Measurements from ENCODE around the gene PLIN5. TPM values are rescaled to one million over a fixed set of nuclear protein-coding genes. Genes with fewer than 3 reads are reported as not detected.

The PLIN5 gene
- total RNA-seq, 2 donors from 2014 or later = 3.7 to 3.9 TPM

DNA sequence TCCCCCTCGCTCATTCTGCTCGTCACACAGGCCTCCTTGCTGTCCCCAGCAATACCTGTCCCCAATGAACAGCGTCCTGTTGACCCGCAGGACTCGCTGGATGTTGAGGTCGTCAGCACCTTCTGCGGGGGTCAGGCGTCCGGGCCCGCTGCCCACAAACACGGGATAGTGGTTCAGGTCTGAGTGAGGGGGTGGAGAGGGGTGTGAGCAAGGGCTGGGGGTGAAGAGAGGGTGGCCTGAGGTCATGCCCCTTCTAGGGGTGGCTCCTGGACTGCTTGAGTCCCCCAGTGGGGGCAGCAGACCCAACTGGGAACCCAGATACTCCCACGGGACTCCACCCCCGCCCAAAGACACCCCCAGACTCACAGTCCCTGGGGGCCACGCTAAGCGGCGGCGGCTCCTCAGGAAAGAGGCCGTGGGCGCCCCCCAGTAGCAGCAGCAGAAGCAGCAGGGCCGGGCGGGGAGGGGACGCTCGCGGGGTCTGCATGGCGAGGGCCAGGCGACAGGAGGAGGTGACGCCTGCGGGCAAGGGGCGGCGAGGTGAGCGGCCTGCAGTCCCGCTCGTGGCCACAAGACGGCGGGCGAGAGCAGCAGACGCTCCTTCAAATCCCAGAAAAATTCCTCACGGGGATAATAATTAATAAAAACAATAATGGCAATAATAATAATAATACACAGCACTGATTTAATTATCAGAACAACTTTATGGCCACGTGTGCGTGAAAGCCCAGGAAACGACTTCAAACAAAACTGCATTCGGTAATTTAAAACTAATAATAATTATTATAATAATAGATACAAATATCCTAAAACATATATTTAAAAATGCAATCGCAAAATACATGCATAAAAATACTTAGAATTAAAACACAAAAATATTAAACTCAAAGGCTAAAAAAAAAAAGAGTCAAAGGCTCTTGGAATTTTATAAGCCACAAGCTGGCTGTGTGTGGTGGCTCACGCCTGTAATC lies 23.2 kb upstream of the PLIN5 start:
- no peak overlapping the region for H3K27ac Mint-ChIP-seq
- H3K36me3 Mint-ChIP-seq (ENCODE audit: low read depth) = peaks cover 23% of the 10 kb centered on the region
- Histone ChIP-seq H3K36me3 (ENCODE audit: control insufficient read depth, insufficient read depth, low read length) (no peaks in the 10 kb centered on the region), H3K9me3 (ENCODE audit: control insufficient read depth, low read length) (no peaks in the 10 kb centered on the region), H3K9ac (ENCODE audit: extremely low read depth, low read length, poor library complexity, severe bottlenecking) (no peak overlapping the region), H3K27me3 (ENCODE audit: control insufficient read depth, insufficient read depth, low read length, poor library complexity, severe bottlenecking) (no peaks in the 10 kb centered on the region), H3K4me3 (ENCODE audit: low read length) (no peak overlapping the region), H3K27ac (ENCODE audit: low read depth, low read length) (no peak overlapping the region), H3K4me1 (ENCODE audit: control insufficient read depth, insufficient read depth, low read length) (no peaks in the 10 kb centered on the region)
- peaks cover 2% of the 10 kb centered on the region for H3K27me3 Mint-ChIP-seq (ENCODE audit: insufficient read depth)
- H3K4me1 Mint-ChIP-seq = no peaks in the 10 kb centered on the region
- H3K4me3 Mint-ChIP-seq = no peak overlapping the region
- peak; percentile 90 for DNase-seq
- H3K9me3 Mint-ChIP-seq = no peaks in the 10 kb centered on the region
- TF ChIP-seq, protein P1, sequence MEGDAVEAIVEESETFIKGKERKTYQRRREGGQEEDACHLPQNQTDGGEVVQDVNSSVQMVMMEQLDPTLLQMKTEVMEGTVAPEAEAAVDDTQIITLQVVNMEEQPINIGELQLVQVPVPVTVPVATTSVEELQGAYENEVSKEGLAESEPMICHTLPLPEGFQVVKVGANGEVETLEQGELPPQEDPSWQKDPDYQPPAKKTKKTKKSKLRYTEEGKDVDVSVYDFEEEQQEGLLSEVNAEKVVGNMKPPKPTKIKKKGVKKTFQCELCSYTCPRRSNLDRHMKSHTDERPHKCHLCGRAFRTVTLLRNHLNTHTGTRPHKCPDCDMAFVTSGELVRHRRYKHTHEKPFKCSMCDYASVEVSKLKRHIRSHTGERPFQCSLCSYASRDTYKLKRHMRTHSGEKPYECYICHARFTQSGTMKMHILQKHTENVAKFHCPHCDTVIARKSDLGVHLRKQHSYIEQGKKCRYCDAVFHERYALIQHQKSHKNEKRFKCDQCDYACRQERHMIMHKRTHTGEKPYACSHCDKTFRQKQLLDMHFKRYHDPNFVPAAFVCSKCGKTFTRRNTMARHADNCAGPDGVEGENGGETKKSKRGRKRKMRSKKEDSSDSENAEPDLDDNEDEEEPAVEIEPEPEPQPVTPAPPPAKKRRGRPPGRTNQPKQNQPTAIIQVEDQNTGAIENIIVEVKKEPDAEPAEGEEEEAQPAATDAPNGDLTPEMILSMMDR (conservative IDR thresholded peaks at IDR 0.05) = peak; percentile 99
- WGBS, 2 experiments (ENCODE audit: insufficient coverage in 1 of 2, insufficient read length in 1 of 2) = 33 to 47% methylated on average over 11 to 34 of the region's 44 CpGs

DNA sequence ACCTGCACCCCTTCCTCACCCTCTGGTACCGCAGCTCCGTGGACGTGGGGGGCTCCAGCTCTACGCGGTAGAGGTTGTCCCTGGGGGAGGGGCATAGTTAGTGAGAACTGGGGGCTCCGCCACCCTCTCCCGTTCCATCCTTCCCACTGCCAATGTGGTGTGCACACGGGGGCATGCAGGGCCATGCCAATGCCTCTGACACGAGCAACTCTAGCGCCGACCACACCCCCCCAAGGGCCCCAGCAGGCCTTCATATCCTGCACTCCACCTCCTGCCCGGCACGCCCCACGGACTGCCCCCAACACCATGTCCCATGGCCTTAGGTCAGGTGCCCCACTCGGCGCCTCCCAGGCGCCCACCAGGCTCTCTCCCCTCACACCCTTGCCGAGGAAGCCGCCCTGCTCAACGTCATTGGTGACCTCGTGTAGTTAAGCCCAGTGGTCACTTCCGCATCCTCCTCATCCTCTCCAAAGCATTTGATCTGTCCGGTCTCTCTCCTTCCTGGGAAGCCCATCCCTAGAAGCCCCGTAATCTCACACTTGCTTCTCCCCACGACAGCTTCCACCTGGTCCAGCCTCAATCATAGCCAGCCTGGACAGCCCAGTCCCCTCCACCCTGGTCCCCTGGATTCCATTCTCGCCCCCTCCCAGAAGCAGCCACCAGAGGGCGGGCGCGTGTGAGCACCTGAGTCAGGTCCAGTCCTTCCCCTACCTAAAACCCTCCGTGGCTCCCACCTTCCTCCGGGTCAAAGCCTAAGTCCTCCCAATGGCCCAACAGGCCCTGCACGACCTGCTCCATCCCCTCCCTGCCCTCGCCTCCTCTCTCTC lies 22.3 kb upstream of the PLIN5 start:
- no peak overlapping the region for H3K27ac ChIP-seq (ENCODE audit: low read depth, low read length)
- Mint-ChIP-seq H3K9me3 (no peaks in the 10 kb centered on the region), H3K27ac (no peak overlapping the region), H3K4me3 (no peak overlapping the region), H3K27me3 (ENCODE audit: insufficient read depth) (peaks cover 2% of the 10 kb centered on the region), H3K36me3 (ENCODE audit: low read depth) (peaks cover 32% of the 10 kb centered on the region), H3K4me1 (no peaks in the 10 kb centered on the region)
- TF ChIP-seq, protein P1 (conservative IDR thresholded peaks at IDR 0.05) = peak; percentile 65
- no peaks in the 10 kb centered on the region for H3K27me3 ChIP-seq (ENCODE audit: control insufficient read depth, insufficient read depth, low read length, poor library complexity, severe bottlenecking)
- no peak overlapping the region for H3K4me3 ChIP-seq (ENCODE audit: low read length)
- H3K9me3 ChIP-seq (ENCODE audit: control insufficient read depth, low read length) = no peaks in the 10 kb centered on the region
- WGBS, 2 experiments (ENCODE audit: insufficient coverage in 1 of 2, insufficient read length in 1 of 2) = 90 to 92% methylated on average over 12 to 33 of the region's 33 CpGs
- H3K9ac ChIP-seq (ENCODE audit: extremely low read depth, low read length, poor library complexity, severe bottlenecking) = no peak overlapping the region
- H3K36me3 ChIP-seq (ENCODE audit: control insufficient read depth, insufficient read depth, low read length) = peaks cover 5% of the 10 kb centered on the region
- no peaks in the 10 kb centered on the region for H3K4me1 ChIP-seq (ENCODE audit: control insufficient read depth, insufficient read depth, low read length)
- DNase-seq = peak; percentile 84

DNA sequence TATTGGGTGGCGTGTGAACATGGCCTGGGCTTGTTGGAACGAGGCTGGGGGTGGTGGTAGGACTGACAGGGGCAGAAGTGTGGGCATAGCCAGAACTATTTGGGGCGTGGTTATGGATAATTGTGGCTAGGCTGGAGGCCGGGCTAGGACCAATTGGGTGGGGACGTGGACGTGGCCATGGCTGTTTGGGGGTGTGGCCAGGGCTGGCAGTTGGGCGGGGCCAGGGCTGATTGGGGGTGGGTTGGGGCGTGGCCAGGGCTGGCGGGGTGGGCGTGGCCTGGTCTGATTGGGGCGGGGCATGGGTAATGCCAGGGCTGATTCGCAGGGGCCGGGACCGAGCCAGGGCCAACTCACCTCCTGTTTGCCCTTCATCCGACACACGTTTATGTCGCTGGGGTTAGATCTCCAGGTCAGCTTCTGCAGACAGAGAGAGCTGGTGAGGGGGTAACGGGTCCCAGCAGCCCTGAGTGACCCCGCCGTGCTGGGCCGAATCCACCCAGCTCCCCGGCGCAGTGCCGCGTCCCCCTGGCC lies 21.6 kb upstream of the PLIN5 start:
- peak; percentile 96 for DNase-seq
- Mint-ChIP-seq H3K27me3 (ENCODE audit: insufficient read depth) (peaks cover 2% of the 10 kb centered on the region), H3K27ac (no peak overlapping the region), H3K4me3 (no peak overlapping the region), H3K36me3 (ENCODE audit: low read depth) (peaks cover 39% of the 10 kb centered on the region), H3K9me3 (no peaks in the 10 kb centered on the region), H3K4me1 (no peaks in the 10 kb centered on the region)
- no peaks in the 10 kb centered on the region for H3K4me1 ChIP-seq (ENCODE audit: control insufficient read depth, insufficient read depth, low read length)
- TF ChIP-seq, protein P1 (conservative IDR thresholded peaks at IDR 0.05) = no peak
- H3K36me3 ChIP-seq (ENCODE audit: control insufficient read depth, insufficient read depth, low read length) = peaks cover 9% of the 10 kb centered on the region
- H3K9me3 ChIP-seq (ENCODE audit: control insufficient read depth, low read length) = no peaks in the 10 kb centered on the region
- WGBS, 2 experiments (ENCODE audit: insufficient coverage in 1 of 2, insufficient read length in 1 of 2) = 92 to 98% methylated on average over 7 to 25 of the region's 25 CpGs
- H3K9ac ChIP-seq (ENCODE audit: extremely low read depth, low read length, poor library complexity, severe bottlenecking) = no peak overlapping the region
- no peak overlapping the region for H3K27ac ChIP-seq (ENCODE audit: low read depth, low read length)
- no peak overlapping the region for H3K4me3 ChIP-seq (ENCODE audit: low read length)
- H3K27me3 ChIP-seq (ENCODE audit: control insufficient read depth, insufficient read depth, low read length, poor library complexity, severe bottlenecking) = no peaks in the 10 kb centered on the region
